Measurements from ENCODE around the gene SLCO3A1.

- TF ChIP-seq CTCF (IDR thresholded peaks at IDR 0.05 in 2 of 3, conservative IDR thresholded peaks at IDR 0.05 in 1 of 3; ENCODE audit: borderline replicate concordance in 1 of 3, insufficient read depth in 1 of 3, low read depth in 2 of 3, low read length in 2 of 3) (0 out of 6 replicates have a peak, but pooled peaks of 1 of the 3 experiments have one; percentile 10), ZBTB33 (IDR thresholded peaks at IDR 0.05; ENCODE audit: extremely low read depth, insufficient replicate concordance, low read length) (no peak), CEBPB (IDR thresholded peaks at IDR 0.05; ENCODE audit: low read depth) (no peak), YY1 (IDR thresholded peaks at IDR 0.05; ENCODE audit: extremely low read depth, insufficient replicate concordance, low read depth, low read length) (no peak), POLR2A (IDR thresholded peaks at IDR 0.05; ENCODE audit: borderline replicate concordance, extremely low read depth, insufficient read depth, insufficient read length) (no peak), EZH2 (IDR thresholded peaks at IDR 0.05) (no peak), EGR1 (IDR thresholded peaks at IDR 0.05; ENCODE audit: low read depth) (no peak), MAX (IDR thresholded peaks at IDR 0.05) (no peak), POLR2AphosphoS5 (IDR thresholded peaks at IDR 0.05; ENCODE audit: low read depth, low read length) (no peak), ATF3 (IDR thresholded peaks at IDR 0.05) (no peak), ZFX (IDR thresholded peaks at IDR 0.05) (no peak)
Measured at GRCh38 chr15:91981821-91982800, 128.6 kb downstream of the SLCO3A1 start.

Measured in HCT116 (cell line).